CD4-positive, alpha-beta T cell (primary cell): ENCODE results near the gene TAOK1. TPM values are rescaled to one million over a fixed set of nuclear protein-coding genes. Genes with fewer than 3 reads are reported as not detected.

Source experiments
- ATAC-seq: fragments of 200-7000 bp; cut with Tn5 transposase; one replicate; pipeline ENCODE4 v1.10.0; 2022; ENCODE audit warnings: mild to moderate bottlenecking; ENCODE audit not compliant: poor library complexity
- CTCF ChIA-PET: fragments of 350-600 bp; sonication (Branson Sonifier 250); formaldehyde crosslinking; loops from one replicate; lab custom pipeline; 2021; ENCODE audit warnings: antibody characterized with exemption, inconsistent platforms; lab: Charles Lee
- POLR2A ChIA-PET: fragments of 350-600 bp; sonication (Branson Sonifier 250); formaldehyde crosslinking; loops from one replicate; lab custom pipeline; 2021; ENCODE audit warnings: antibody characterized with exemption, inconsistent platforms; lab: Charles Lee
- DNase-seq, 14 experiments: peaks; one replicate each; pipeline ENCODE4 v3.0.0-alpha.2; 2013 to 2020; ENCODE audit warnings: mixed read lengths in 2 of 14
- H3K27ac ChIP-seq, 2 donors: one replicate each; pipeline versions ENCODE4 v1.5.1 to v1.7.0; 2013; ENCODE audit warnings: low read length in 2 of 2, low read depth in 1 of 2, mild to moderate bottlenecking in 1 of 2
- H3K27me3 ChIP-seq, 2 experiments: 1 replicate in 1 of 2; 2 replicates in 1 of 2; pipeline versions ENCODE4 v1.6.1 to v1.7.0; 2013; ENCODE audit warnings: low read length in 2 of 2, control low read depth in 1 of 2, mild to moderate bottlenecking in 1 of 2, moderate library complexity in 1 of 2; ENCODE audit not compliant: insufficient read depth in 2 of 2, control insufficient read depth in 1 of 2
- H3K36me3 ChIP-seq: one replicate; pipeline ENCODE4 v1.6.1; 2013; ENCODE audit warnings: low read length, control low read depth; ENCODE audit not compliant: insufficient read depth
- H3K4me1 ChIP-seq: one replicate; pipeline ENCODE4 v1.6.1; 2013; ENCODE audit warnings: low read length, control low read depth; ENCODE audit not compliant: insufficient read depth
- H3K4me3 ChIP-seq: one replicate; pipeline ENCODE4 v1.5.1; 2013; ENCODE audit warnings: mild to moderate bottlenecking, low read length, moderate library complexity
- H3K9me3 ChIP-seq, 2 experiments: 1 replicate in 1 of 2; 2 replicates in 1 of 2; pipeline versions ENCODE4 v1.6.1 to v1.7.0; 2013; ENCODE audit warnings: low read length in 2 of 2, mild to moderate bottlenecking in 2 of 2, control low read depth in 1 of 2, moderate library complexity in 1 of 2; ENCODE audit not compliant: control insufficient read depth in 1 of 2, insufficient read depth in 1 of 2
- H3K27ac Mint-ChIP-seq: one replicate; pipeline ENCODE4 v1.8.0; 2020; ENCODE audit warnings: mixed read lengths
- H3K27me3 Mint-ChIP-seq: one replicate; pipeline ENCODE4 v1.8.0; 2021; ENCODE audit warnings: mixed read lengths
- H3K36me3 Mint-ChIP-seq: one replicate; pipeline ENCODE4 v1.8.0; 2021; ENCODE audit warnings: low read depth, mixed read lengths
- H3K4me1 Mint-ChIP-seq: one replicate; pipeline ENCODE4 v1.8.0; 2021; ENCODE audit warnings: low read depth, mixed read lengths
- H3K4me3 Mint-ChIP-seq: one replicate; pipeline ENCODE4 v1.8.0; 2020; ENCODE audit warnings: mild to moderate bottlenecking, mixed read lengths
- H3K9me3 Mint-ChIP-seq: one replicate; pipeline ENCODE4 v1.8.0; 2020; ENCODE audit warnings: mixed read lengths
- CTCF ChIP-seq: fragments of 200-600 bp; IDR thresholded peaks from one replicate; pipeline ENCODE4 v1.8.0; 2022; ENCODE audit warnings: antibody characterized with exemption, mild to moderate bottlenecking
- intact Hi-C, 2 experiments: fragments of 100-400 bp; cut with DNase I in 1 of 2; cut with micrococcal nuclease in 1 of 2; formaldehyde crosslinking; loops; one replicate each; pipeline versions ENCODE4 v1.15.1 to v1.9.0; 2023 to 2025; cut with DNase I, micrococcal nuclease
- total RNA-seq, 174 experiments: library from RNA in 2 of 174; stranded (reverse) in 2 of 174; gene quantifications; one replicate each; pipeline ENCODE4 v1.2.3 and lab custom pipeline; 2021 to 2026

TAOK1 gene
- total RNA-seq, 2 experiments from 2014 or later = 33.1 to 33.8 TPM

- intact Hi-C loops = loop anchor here (10.0 kb wide), 1 partner anchor 54 kb away; no protein-coding TSS in a partner anchor
- TF ChIP-seq CTCF = no peak
- DNase-seq = peak in 2 of 14 experiments; percentile 30 to 31
- Mint-ChIP-seq H3K4me3 (no peak overlapping the region), H3K36me3 (no peaks in the 10 kb centered on the region), H3K4me1 (peaks cover 22% of the 10 kb centered on the region), H3K27ac (no peak overlapping the region), H3K9me3 (no peaks in the 10 kb centered on the region), H3K27me3 (no peaks in the 10 kb centered on the region)
- ChIA-PET POLR2A (no interaction called here), CTCF (no interaction called here)
- no peaks in the 10 kb centered on the region for H3K27me3 ChIP-seq
- H3K4me3 ChIP-seq = no peak overlapping the region
- H3K36me3 ChIP-seq = peaks cover 16% of the 10 kb centered on the region
- no peak overlapping the region for H3K27ac ChIP-seq
- ATAC-seq = no peak
- H3K4me1 ChIP-seq = peaks cover 43% of the 10 kb centered on the region
- no peaks in the 10 kb centered on the region for H3K9me3 ChIP-seq
These were observed 170.2 kb downstream of the TAOK1 start for GRCh38 chr17:29560316-29560715.

- ATAC-seq = no peak
- ChIA-PET CTCF (no interaction called here), POLR2A (no interaction called here)
- DNase-seq = peak in 3 of 14 experiments; percentile 28 to 44 (median 28)
- Histone ChIP-seq H3K27me3 (no peaks in the 10 kb centered on the region), H3K27ac (no peak overlapping the region), H3K9me3 (no peaks in the 10 kb centered on the region), H3K4me1 (peaks cover 54% of the 10 kb centered on the region), H3K4me3 (no peak overlapping the region), H3K36me3 (peaks cover 16% of the 10 kb centered on the region)
- Mint-ChIP-seq H3K27me3 (no peaks in the 10 kb centered on the region), H3K4me1 (peaks cover 31% of the 10 kb centered on the region), H3K27ac (peak overlapping the region; percentile 5), H3K9me3 (no peaks in the 10 kb centered on the region), H3K4me3 (no peak overlapping the region), H3K36me3 (no peaks in the 10 kb centered on the region)
- intact Hi-C loops = loop anchor here (10.0 kb wide), 1 partner anchor 53 kb away; no protein-coding TSS in a partner anchor
- TF ChIP-seq CTCF = no peak
These were observed 171.7 kb downstream of the TAOK1 start for GRCh38 chr17:29561554-29562517.

GRCh38 chr17:29562615-29563014, 172.5 kb downstream of the TAOK1 start:
- Histone ChIP-seq H3K36me3 (peaks cover 16% of the 10 kb centered on the region), H3K9me3 (no peaks in the 10 kb centered on the region), H3K27me3 (no peaks in the 10 kb centered on the region), H3K4me3 (no peak overlapping the region), H3K27ac (no peak overlapping the region), H3K4me1 (peaks cover 57% of the 10 kb centered on the region)
- Mint-ChIP-seq H3K9me3 (no peaks in the 10 kb centered on the region), H3K27ac (no peak overlapping the region), H3K27me3 (no peaks in the 10 kb centered on the region), H3K36me3 (no peaks in the 10 kb centered on the region), H3K4me1 (peaks cover 25% of the 10 kb centered on the region), H3K4me3 (peak overlapping the region; percentile 51)
- ChIA-PET POLR2A (no interaction called here), CTCF (interaction anchor here (4.8 kb wide), 1 partner anchor 55 kb away, joined by 22 read pairs; no protein-coding TSS in a partner anchor)
- no peak for TF ChIP-seq CTCF
- DNase-seq = peak in 1 of 14 experiments; percentile 28
- ATAC-seq = no peak
- intact Hi-C loops = loop anchor here (10.0 kb wide), 1 partner anchor 52 kb away; no protein-coding TSS in a partner anchor
